ENCODE measurements around the gene FCHO2. TPM values are rescaled to one million over a fixed set of nuclear protein-coding genes. Genes with fewer than 3 reads are reported as not detected.

The FCHO2 gene
- total and polyA plus RNA-seq, 2 of the 4 experiments (the other 2 are of a cell fraction), result 6.1 to 23.5 TPM

DNA sequence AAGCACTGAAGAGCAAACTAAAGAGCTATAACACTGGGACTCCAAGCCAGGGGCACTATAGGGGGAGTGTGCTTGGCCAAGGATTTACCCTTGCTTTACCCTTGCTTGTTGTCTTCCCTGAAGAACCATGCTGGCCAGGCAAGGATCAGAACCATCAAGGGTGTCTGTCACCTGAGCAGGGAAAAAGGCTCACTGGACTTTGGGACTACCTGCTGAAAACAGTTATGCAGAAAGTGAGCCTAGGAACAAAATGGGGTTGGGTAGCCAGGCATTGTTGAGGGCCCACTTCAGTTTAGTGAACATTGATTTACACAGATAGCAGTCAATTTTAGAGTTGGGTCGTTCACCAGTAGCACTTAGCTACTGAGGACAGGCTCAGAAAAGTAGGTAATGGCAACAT is 156.5 kb downstream of the FCHO2 start:
- Histone ChIP-seq H3K18ac (ENCODE audit: low read depth, low read length) (no peak overlapping the region), H2AK5ac (ENCODE audit: low read depth, low read length) (no peak overlapping the region), H4K20me1 (ENCODE audit: insufficient read depth, low read length) (peaks cover 10% of the 10 kb centered on the region), H3K9me1 (ENCODE audit: insufficient read depth, low read length) (peaks cover 13% of the 10 kb centered on the region), H2BK15ac (ENCODE audit: low read depth, low read length) (no peak overlapping the region), H3K9me3 (ENCODE audit: control insufficient read depth, insufficient read depth, low read length) (peaks cover 2% of the 10 kb centered on the region), H3K27me3 (ENCODE audit: control insufficient read depth, insufficient read depth, low read length) (0 out of 2 replicates have a peak, but pooled peaks cover 1% of the 10 kb centered on the region), H4K5ac (ENCODE audit: low read depth, low read length) (no peak overlapping the region), H2AFZ (replicated peaks; ENCODE audit: low read length, poor library complexity) (no peak overlapping the region), H4K8ac (ENCODE audit: low read depth in 2 of 2, low read length in 2 of 2) (no peak overlapping the region), H3K9ac (ENCODE audit: low read depth, low read length) (no peak overlapping the region), H2BK5ac (ENCODE audit: low read depth, low read length, poor library complexity, severe bottlenecking) (no peak overlapping the region), H3K36me3 (ENCODE audit: control insufficient read depth, insufficient read depth, low read length) (no peaks in the 10 kb centered on the region), H3K4ac (ENCODE audit: low read depth, low read length) (no peak overlapping the region), H3K27ac (ENCODE audit: insufficient read depth, low read length) (no peak overlapping the region), H3K4me3 (ENCODE audit: insufficient read depth, low read depth, low read length) (no peak overlapping the region), H3K23ac (ENCODE audit: low read depth, low read length) (no peak overlapping the region), H3K4me2 (ENCODE audit: low read depth, low read length) (no peak overlapping the region), H3K79me1 (ENCODE audit: low read depth in 1 of 2, low read length in 2 of 2) (no peaks in the 10 kb centered on the region), H3K4me1 (ENCODE audit: control insufficient read depth, insufficient read depth, low read length) (peaks cover 15% of the 10 kb centered on the region), H3K56ac (ENCODE audit: extremely low read depth, insufficient read depth, low read length) (no peak overlapping the region), H2BK120ac (ENCODE audit: low read depth, low read length) (no peak overlapping the region), H4K91ac (ENCODE audit: insufficient read depth, low read depth, low read length) (no peak overlapping the region), H2BK20ac (ENCODE audit: low read depth, low read length) (no peak overlapping the region), H3K14ac (replicated peaks; ENCODE audit: low read depth, low read length) (no peak overlapping the region), H2AK9ac (replicated peaks; ENCODE audit: low read depth, low read length, poor library complexity) (no peak overlapping the region)
- ChIA-PET POLR2A (ENCODE audit: unreplicated experiment) (no interaction called here), CTCF (interaction anchor here (1.6 kb wide), 1 partner anchor 104 kb away, joined by 3 read pairs; no protein-coding TSS in a partner anchor)
- intact Hi-C loops (cut with micrococcal nuclease) (no loop called here), dilution Hi-C loops (cut with HindIII; ENCODE audit: low sequenced_read_pairs, unreplicated experiment) (no loop called here), in situ Hi-C loops (cut with MboI; ENCODE audit: low sequenced_read_pairs) (no loop called here)
- TF ChIP-seq SMC3 (IDR thresholded peaks at IDR 0.05; ENCODE audit: low read depth, low read length) (no peak), ELK1 (IDR thresholded peaks at IDR 0.05; ENCODE audit: borderline replicate concordance, low read depth, low read length) (no peak), RCOR1 (IDR thresholded peaks at IDR 0.05; ENCODE audit: insufficient replicate concordance, low read length) (no peak), POLR2A (IDR thresholded peaks at IDR 0.05; ENCODE audit: low read depth, low read length) (no peak), CHD1 (IDR thresholded peaks at IDR 0.05; ENCODE audit: low read depth, low read length) (no peak), BHLHE40 (IDR thresholded peaks at IDR 0.05; ENCODE audit: low read depth, low read length) (no peak)
- TF ChIP-seq, protein P1, sequence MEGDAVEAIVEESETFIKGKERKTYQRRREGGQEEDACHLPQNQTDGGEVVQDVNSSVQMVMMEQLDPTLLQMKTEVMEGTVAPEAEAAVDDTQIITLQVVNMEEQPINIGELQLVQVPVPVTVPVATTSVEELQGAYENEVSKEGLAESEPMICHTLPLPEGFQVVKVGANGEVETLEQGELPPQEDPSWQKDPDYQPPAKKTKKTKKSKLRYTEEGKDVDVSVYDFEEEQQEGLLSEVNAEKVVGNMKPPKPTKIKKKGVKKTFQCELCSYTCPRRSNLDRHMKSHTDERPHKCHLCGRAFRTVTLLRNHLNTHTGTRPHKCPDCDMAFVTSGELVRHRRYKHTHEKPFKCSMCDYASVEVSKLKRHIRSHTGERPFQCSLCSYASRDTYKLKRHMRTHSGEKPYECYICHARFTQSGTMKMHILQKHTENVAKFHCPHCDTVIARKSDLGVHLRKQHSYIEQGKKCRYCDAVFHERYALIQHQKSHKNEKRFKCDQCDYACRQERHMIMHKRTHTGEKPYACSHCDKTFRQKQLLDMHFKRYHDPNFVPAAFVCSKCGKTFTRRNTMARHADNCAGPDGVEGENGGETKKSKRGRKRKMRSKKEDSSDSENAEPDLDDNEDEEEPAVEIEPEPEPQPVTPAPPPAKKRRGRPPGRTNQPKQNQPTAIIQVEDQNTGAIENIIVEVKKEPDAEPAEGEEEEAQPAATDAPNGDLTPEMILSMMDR (conservative IDR thresholded peaks at IDR 0.05; ENCODE audit: low read depth, low read length), result no peak
- WGBS, 2 experiments (ENCODE audit: extremely low coverage in 2 of 2, insufficient read length in 1 of 2), result 80% methylated on average over 1 of the region's 1 CpG; no CpG with 5 or more reads in 1 of the 2 experiments
- DNase-seq (no peak), ATAC-seq (ENCODE audit: low read depth) (no peak)
- BruUV-seq (replicated peaks), result no TSS peak

Data from IMR-90 (cell line).